ENCODE results near the gene RFWD3.

DNA sequence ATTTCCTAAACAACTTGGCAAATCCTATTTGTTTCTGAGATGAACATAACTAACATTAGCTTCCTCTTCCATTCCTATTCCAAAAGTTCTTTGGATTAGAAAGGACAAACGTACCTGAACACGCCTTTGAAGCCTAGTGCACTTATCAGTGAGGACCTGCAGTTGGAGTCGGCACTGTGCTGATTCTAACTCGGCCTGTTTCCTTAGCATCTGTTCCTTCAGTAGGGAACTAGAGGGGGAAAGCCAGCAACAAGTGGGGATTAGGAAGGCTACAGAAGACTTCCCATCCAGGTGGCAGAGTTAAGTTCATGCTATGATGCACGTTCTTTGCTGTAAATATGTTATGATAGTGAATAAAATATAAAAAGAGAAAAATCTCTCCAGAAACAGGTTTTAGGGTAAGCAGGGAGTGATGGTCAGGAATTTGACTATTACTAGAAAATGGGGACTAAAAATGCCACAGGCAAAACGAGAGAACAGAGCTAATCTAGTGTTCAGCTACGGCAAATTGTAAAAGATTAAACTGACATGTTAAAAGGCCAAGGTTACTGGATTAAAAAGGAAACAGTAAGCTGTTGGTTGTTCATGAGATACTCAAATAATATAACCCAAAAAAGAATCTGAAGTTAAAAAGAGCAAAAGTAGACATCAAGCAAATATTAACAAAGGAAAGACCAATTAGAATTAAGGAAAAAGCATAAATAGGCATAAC is 28.8 kb downstream of the RFWD3 start:
- TF ChIP-seq, protein P1, sequence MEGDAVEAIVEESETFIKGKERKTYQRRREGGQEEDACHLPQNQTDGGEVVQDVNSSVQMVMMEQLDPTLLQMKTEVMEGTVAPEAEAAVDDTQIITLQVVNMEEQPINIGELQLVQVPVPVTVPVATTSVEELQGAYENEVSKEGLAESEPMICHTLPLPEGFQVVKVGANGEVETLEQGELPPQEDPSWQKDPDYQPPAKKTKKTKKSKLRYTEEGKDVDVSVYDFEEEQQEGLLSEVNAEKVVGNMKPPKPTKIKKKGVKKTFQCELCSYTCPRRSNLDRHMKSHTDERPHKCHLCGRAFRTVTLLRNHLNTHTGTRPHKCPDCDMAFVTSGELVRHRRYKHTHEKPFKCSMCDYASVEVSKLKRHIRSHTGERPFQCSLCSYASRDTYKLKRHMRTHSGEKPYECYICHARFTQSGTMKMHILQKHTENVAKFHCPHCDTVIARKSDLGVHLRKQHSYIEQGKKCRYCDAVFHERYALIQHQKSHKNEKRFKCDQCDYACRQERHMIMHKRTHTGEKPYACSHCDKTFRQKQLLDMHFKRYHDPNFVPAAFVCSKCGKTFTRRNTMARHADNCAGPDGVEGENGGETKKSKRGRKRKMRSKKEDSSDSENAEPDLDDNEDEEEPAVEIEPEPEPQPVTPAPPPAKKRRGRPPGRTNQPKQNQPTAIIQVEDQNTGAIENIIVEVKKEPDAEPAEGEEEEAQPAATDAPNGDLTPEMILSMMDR (IDR thresholded peaks at IDR 0.05; ENCODE audit: low read length) = no peak
- TF ChIP-seq EZH2 (IDR thresholded peaks at IDR 0.05; ENCODE audit: borderline replicate concordance, low read length) = no peak
